ENCODE data around the gene FANCC.

DNA sequence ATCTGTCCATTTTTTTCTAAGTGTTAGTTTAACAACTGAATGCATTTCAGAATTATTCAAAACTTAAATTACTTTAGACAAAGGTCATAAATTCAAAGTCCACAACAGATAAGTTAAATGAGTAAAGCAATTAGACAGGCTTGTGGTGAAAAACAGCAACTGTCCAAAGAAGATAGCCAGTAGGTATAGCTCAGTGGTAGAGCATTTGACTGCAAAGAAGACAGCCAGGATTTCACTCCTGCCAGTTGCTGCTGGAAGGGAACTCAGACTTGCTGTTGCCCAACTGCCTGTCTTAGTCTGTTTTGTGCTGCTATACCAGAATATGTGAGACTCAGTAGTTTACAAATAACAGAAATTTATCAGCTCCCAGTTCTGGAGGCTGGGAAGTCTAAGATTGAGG is 10.0 kb downstream of the FANCC start:
- TF ChIP-seq CTCF (IDR thresholded peaks at IDR 0.05; ENCODE audit: poor library complexity) = no peak
- TF ChIP-seq EZH2phosphoT487 (IDR thresholded peaks at IDR 0.05; ENCODE audit: low read depth, severe bottlenecking, unreplicated experiment) = no peak
